Activated CD4-positive, alpha-beta T cell treated with anti-CD3 and anti-CD28 coated beads, Interleukin-2, Interleukin-4, amounts not matched to agents 100 ng/mL and 50 ng/mL, durations not matched to agents 16 hours and 8 hours (primary cell): ENCODE results near the gene KIAA1328.
"Not testable (repeated sequence)": the region's sequence is repeated elsewhere in the genome, so short reads cannot be mapped to it uniquely, and the experiment has no call there.

Experiments used
- DNase-seq: peaks from one replicate; pipeline ENCODE4 v3.0.0-alpha.2; 2020; ENCODE audit warnings: low spot score

KIAA1328 gene

DNA sequence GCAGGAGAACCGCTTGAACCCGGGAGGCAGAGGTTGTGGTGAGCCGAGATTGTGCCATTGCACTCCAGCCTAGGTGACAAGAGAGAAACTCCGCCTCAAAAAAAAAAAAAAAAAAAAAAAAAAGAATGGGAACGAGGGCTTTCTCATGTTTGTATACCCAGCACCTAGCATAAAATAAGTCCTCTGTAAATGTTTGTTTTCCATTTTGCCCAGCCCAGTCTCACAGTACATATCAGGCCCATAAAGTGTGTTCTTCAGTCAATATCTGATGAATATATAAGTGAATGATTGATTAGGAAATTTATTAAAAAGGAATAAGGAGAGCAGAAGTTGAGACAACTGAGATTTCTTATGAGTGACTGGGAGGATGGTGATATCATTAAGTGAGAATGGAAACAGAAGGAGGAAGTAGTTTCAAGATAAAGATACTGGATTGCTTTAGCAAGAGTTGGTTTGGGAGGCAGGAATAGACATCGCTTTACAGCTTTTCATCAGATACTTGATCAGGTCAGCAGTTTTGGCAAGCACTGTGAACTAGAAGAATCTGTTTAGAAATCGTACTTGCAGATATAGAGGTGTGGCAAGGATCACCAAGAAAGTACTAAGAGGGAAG is 327.5 kb downstream of the KIAA1328 start:
- DNase-seq, result no peak

GRCh38 chr18:37160038-37160820 is 331.3 kb downstream of the KIAA1328 start:
- no peak for DNase-seq

GRCh38 chr18:37161491-37161890 is 332.6 kb downstream of the KIAA1328 start:
- DNase-seq, result peak; percentile 3

DNA sequence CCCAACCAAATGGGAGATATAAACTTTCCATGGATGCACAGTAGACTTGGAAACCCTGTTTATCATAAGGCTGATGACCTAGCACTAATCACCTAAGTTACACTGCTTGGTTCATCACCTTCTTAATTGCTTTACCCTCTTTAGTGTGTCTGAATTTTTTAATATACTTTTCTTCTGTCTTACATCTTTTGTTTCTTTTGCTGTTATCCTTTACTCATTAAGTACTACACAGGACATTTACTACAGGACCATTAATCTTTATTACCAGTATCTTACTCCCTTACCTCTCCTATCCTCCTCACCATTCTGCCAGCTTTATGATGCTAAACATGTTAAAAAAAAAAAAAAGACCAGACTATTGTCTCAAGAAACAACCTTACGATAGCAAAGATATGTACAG is 333.6 kb downstream of the KIAA1328 start:
- DNase-seq, result no peak

DNA sequence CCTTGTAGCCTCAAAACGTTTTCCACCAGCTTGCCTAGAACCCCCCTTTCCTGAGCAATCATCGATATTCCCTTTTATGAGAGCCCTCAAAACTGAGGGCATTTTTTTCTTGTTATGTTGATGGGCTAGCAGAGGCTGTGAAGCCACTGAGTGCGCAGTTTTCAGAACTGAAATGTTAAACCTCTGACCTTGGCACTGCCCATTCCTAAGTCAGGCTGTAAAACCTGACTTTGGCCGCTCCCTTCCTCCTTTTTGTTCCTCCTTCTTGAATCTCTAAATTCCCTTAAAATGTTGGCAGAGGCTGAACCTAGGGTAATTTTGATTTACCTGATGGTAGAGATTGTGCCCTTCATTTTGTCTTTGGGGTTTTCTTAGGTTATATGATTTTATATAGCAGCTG is 334.2 kb downstream of the KIAA1328 start:
- no peak for DNase-seq

DNA sequence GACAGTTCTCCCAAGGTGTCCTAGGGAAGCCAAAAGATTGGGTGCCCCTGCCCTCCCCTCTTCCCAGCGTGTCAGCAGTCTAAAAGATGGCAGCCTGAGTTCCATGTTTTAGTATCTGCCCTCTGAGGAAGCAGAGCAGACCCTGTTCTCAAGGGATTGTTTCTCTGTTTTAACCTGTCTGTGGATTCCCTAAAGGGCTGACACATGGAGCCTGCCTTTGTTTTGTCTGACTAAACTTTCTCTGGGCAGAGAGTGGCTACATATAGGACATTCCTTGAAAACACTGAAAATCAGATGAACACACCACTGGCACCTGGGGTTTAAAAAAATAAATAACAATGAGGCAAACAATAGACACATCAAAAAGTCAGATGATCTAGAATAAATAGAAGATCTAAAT is 337.6 kb downstream of the KIAA1328 start:
- DNase-seq, result no peak

- not testable (repeated sequence) for DNase-seq
Observed at GRCh38 chr18:37166966-37167365, 338.0 kb downstream of the KIAA1328 start.

DNA sequence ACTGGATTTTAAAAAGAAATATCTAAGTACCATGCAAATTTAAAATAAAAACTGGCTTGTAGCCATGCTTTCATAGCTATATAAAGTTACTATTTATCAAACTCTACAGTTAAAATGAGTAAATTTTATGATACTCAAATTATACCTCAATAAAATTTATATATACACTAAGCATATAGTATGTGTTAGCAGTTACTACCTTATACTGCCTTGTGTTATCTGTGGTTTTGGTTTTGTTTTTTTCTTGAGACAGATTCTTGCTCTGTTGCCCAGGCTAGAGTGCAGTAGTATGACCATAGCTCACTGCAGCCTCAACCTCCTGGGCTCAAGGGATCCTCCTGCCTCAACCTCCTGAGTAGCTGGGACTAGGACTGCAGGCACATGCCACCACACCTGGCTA is 342.1 kb downstream of the KIAA1328 start:
- no peak for DNase-seq

DNA sequence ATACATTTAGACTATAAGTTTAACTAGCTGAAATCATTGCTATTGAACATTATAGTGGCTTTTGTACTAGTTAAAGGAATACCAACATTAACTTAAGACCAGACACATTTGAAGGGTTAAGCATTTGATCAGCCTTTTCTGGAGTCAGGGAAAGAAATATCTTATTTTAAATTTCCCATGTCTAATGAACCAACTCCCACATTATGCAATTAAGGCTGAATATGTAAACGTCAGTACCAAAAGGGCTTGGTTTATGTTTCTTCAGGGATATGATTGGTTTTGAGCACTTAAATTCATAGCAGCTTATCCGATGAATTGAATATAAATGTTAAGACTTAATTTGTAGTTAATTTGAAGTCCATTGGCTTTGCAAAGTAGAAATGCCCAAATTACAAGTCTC is 344.5 kb downstream of the KIAA1328 start:
- DNase-seq, result no peak

DNA sequence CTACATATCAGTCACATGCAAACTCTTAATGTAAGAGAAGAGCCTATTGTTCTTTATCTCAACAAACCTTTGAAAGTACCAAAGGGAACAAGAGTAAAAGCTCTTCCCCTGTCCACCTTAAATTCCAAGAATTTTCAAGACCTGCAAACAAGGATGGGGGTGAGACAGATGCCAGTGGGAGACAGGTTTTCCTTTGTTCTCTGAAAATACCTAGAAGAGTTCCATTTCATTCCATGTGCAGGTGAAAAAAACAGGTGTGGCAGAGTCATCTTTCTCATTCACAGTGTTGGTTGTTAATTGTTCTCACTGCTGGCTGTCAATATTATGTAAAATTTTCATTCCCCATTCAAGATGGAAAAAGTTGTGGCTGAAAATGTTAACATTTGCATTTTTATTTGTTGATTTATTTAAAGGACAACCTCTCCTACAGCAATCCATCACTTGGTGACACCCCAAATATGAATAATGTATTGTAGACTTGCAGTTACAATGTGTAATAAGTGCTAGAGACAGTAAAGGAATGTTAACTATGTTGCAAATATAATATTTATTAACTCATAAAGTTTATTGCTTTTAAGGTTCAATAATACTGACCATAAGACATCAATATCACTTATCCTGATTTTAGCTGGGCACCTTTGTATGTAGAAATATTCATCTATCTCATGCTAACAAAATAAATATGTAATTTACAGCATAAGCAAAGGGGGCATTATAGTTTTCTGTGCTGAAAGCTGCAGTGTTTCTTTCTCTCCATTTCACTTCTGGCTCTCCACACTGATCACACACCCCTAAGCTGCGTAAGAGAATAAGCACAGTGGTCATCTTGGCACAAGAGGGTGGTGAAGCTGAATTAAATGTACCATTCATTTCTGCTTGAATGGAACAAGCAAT is 347.0 kb downstream of the KIAA1328 start:
- no peak for DNase-seq

DNA sequence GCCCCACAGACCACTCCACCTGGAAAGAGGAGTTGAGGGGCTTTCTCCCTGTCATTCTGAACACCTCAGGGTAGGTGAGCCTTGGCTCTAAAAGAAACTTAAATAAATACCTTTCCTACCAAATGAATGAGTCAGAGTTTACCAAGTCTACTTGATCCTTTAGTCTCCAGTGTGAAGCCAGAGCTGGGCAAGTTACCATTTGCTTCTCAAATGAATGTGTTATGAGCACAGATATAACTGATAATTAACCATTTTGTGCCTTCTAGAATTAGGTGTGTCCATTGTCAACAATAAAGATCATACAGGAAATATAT is 347.7 kb downstream of the KIAA1328 start:
- DNase-seq, result no peak

GRCh38 chr18:37179384-37179783 is 350.5 kb downstream of the KIAA1328 start:
- no peak for DNase-seq

DNA sequence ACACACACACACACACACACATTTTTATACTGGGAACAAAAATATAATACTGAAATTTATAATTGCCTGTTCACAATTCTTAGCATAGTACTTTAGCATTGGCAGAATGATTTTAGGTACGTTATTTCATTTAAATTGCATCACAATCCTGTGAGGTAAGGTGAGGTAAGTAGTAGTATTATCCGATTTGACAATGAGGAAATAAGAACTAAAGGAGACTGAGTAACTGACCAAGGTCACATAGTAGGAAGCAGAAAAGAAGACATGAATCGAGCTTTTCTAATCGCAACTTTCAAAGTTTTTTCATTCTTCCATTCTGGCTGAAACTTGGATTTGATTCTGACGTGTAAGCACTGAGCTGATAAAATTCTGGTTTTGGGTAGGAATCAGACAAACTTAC is 351.2 kb downstream of the KIAA1328 start:
- DNase-seq, result no peak

GRCh38 chr18:37182340-37183135 is 353.6 kb downstream of the KIAA1328 start:
- no peak for DNase-seq

- no peak for DNase-seq
Observed at GRCh38 chr18:37184209-37184868, 355.4 kb downstream of the KIAA1328 start.

DNA sequence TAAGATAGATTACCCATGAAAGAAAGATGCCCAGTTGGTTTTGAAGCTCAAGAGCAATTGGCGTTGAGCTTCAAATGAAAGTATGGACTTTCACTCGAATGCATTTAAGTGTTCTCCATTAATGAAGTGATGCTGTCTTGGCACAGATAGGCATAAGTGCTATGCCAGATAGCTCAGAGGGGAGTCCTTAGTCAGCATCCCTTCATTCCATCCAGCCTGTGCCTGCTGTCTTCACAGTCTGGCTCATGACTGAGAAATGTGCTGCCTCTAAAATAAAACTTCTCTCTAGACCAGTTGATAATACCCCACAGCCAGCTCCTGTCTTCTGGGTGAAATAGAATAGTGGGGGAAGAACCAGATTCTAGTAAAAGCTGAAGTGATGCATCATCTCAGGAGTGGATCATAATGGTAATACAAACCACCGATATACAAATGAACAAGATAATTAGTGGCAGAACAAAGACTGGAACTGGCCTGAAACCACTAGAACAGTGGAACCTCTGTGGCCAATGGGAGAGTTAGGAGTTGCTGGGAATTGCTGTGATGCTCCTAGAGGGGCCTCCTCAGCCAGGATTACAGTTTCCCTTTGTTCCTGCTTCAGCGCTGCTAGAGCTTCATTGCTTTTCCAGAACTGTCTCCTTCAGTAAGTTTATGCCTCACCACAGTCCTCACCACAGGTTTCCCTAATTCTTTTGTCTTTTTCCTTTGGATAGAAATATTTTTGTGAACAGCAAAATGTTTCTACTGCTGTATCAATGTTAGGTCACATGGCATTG is 359.3 kb downstream of the KIAA1328 start:
- no peak for DNase-seq

DNA sequence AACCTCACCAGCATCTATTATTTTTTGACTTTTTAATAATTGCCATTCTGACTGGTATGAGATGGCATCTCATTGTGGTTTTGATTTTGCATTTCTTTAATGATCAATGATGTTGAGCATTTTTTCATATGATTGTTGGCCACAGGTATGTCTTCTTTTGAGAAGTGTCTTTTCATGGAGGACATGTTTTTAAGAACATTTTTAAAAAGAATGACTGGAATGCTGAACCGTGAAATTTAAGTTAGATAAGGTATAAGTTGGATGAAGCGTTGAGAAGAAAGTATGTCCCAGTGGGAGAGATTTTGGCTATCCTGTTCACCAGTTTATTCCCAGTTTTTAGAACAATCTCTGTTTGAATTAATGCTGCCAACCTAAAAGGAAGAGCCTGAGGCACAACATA is 370.8 kb downstream of the KIAA1328 start:
- DNase-seq, result no peak

GRCh38 chr18:37207343-37207742 is 378.4 kb downstream of the KIAA1328 start:
- no peak for DNase-seq

GRCh38 chr18:37210781-37211180 is 381.9 kb downstream of the KIAA1328 start:
- no peak for DNase-seq

- no peak for DNase-seq
Observed at GRCh38 chr18:37218022-37218590, 389.2 kb downstream of the KIAA1328 start.
